Right hindlimb (tissue), 1 donor: Measurements from ENCODE around the gene ZNF362.

Source experiments
- DNase-seq: peaks from one replicate; pipeline ENCODE4 v3.0.0-alpha.2; 2018

The ZNF362 gene

GRCh38 chr1:33246171-33246570, 10.1 kb upstream of the ZNF362 start:
- DNase-seq = no peak

GRCh38 chr1:33247545-33247944, 8.7 kb upstream of the ZNF362 start:
- DNase-seq = no peak

GRCh38 chr1:33248244-33248643, 8.0 kb upstream of the ZNF362 start:
- DNase-seq = no peak

- DNase-seq = no peak
Measured at GRCh38 chr1:33249422-33249821, 6.9 kb upstream of the ZNF362 start.

- DNase-seq = no peak
Measured at GRCh38 chr1:33250217-33250616, 6.1 kb upstream of the ZNF362 start.

- no peak for DNase-seq
Measured at GRCh38 chr1:33250724-33251123, 5.6 kb upstream of the ZNF362 start.

GRCh38 chr1:33254491-33254890, 1.8 kb upstream of the ZNF362 start:
- no peak for DNase-seq

- peak; percentile 71 for DNase-seq
Measured at GRCh38 chr1:33255347-33256220, 708 bp upstream of the ZNF362 start.

- no peak for DNase-seq
Measured at GRCh38 chr1:33256221-33256470, 146 bp upstream of the ZNF362 start.

- DNase-seq = no peak
Measured at GRCh38 chr1:33257207-33257771, 997 bp downstream of the ZNF362 start.

- DNase-seq = peak; percentile 36
Measured at GRCh38 chr1:33257772-33258712, 1.8 kb downstream of the ZNF362 start.

- DNase-seq = no peak
Measured at GRCh38 chr1:33258788-33259274, 2.5 kb downstream of the ZNF362 start.

- no peak for DNase-seq
Measured at GRCh38 chr1:33259879-33260278, 3.6 kb downstream of the ZNF362 start.

GRCh38 chr1:33260439-33260838, 4.1 kb downstream of the ZNF362 start:
- no peak for DNase-seq

- no peak for DNase-seq
Measured at GRCh38 chr1:33261344-33261743, 5.1 kb downstream of the ZNF362 start.

- DNase-seq = no peak
Measured at GRCh38 chr1:33263890-33264504, 7.7 kb downstream of the ZNF362 start.

- DNase-seq = no peak
Measured at GRCh38 chr1:33265780-33266605, 9.7 kb downstream of the ZNF362 start.

GRCh38 chr1:33266766-33267165, 10.5 kb downstream of the ZNF362 start:
- DNase-seq = no peak

- no peak for DNase-seq
Measured at GRCh38 chr1:33267468-33268205, 11.3 kb downstream of the ZNF362 start.

GRCh38 chr1:33268457-33268856, 12.2 kb downstream of the ZNF362 start:
- DNase-seq = no peak

- DNase-seq = no peak
Measured at GRCh38 chr1:33268927-33269610, 12.8 kb downstream of the ZNF362 start.
